GM19035 (cell line): ENCODE measurements around the gene NCBP2.

Experiments
- ATAC-seq: cut with Tn5 transposase; IDR thresholded peaks from one replicate; pipeline ENCODE4 v1.9.1; 2021; ENCODE audit not compliant: unreplicated experiment

The NCBP2 gene

DNA sequence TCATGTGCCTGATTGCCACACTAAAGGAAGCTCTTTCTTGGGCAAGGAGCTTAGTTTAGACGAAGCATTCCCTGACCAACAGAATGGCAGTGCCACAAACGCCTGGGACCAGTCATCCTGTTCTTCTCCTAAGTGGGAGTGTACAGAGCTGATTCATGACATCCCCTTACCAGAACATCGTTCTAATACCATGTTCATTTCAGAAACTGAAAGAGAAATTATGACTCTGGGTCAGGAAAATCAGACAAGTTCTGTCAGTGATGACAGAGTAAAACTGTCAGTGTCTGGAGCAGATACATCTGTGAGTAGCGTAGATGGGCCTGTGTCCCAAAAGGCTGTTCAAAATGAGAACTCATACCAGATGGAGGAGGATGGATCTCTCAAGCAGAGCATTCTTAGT is 56.2 kb downstream of the NCBP2 start:
- ATAC-seq = peak; percentile 45
